ENCODE results near the gene HOXC10. TPM values are rescaled to one million over a fixed set of nuclear protein-coding genes. Genes with fewer than 3 reads are reported as not detected.

HOXC10 gene
- total and polyA plus RNA-seq, 10 of the 15 experiments (the other 5 are each of a cell fraction or from before 2014, with no cell fraction given): 0.59 TPM; not detected in 9

DNA sequence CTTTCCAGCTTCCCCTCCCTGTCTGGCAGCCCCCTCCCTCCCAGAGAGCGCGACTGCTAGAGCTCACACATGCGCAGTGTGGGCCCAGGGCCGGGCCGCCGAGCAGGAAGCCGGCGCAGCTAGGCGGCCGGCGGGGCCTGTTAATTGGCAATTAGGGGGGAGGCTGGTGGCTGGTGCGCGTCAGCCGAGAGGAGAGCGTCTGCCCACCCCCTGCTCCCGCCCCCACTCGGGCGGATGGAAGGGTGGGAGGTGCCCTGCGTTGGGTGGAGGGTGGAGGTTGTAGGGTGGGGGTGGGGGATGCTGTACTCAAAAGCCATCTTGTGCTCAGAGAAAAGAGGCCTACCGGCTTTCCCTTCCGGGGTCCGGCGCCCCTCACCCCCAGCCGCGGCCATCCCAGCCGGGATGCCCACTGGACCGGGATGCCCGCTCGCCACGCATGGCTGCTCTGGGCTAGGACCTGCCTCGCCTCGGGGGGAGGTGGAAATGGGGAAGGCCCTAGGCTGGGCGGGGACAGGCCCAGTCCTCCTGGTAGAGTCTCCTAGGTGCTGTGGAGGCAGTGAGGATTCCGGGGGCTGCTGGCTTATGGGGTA is 33.0 kb downstream of the HOXC10 start (continued):
- TF ChIP-seq BHLHE40 (IDR thresholded peaks at IDR 0.05; ENCODE audit: borderline replicate concordance in 1 of 2, low read depth in 2 of 2, low read length in 1 of 2) (peak; percentile 36 to 73; a peak in 1 of 4 replicates), NR2F1 (conservative IDR thresholded peaks at IDR 0.05) (0 out of 2 replicates have a peak, but pooled peaks have one; percentile 36), ZSCAN29 (IDR thresholded peaks at IDR 0.05) (no peak), YY1 (IDR thresholded peaks at IDR 0.05; ENCODE audit: low read depth, low read length) (peak; percentile 67), EP300 (IDR thresholded peaks at IDR 0.05; ENCODE audit: borderline replicate concordance in 1 of 2, control insufficient read depth in 1 of 2, low read depth in 2 of 2, low read length in 2 of 2) (peak; percentile 36 to 45; a peak in 1 of 4 replicates), POU2F2 (IDR thresholded peaks at IDR 0.05; ENCODE audit: borderline replicate concordance, low read depth, low read length) (peak; percentile 58; the same call in 1 of the 3 replicates), BCL11A (IDR thresholded peaks at IDR 0.05; ENCODE audit: low read depth, low read length) (peak; percentile 87; the same call in 1 of the 2 replicates), POLR2A (IDR thresholded peaks at IDR 0.05; ENCODE audit: low read depth, low read length) (peak; percentile 79), RCOR1 (conservative IDR thresholded peaks at IDR 0.05; ENCODE audit: low read depth, low read length) (0 out of 2 replicates have a peak, but pooled peaks have one; percentile 14), TCF12 (IDR thresholded peaks at IDR 0.05; ENCODE audit: low read depth, low read length) (peak; percentile 17; the same call in 1 of the 2 replicates), SPI1 (IDR thresholded peaks at IDR 0.05; ENCODE audit: borderline replicate concordance, insufficient read depth, low read depth, low read length) (0 out of 2 replicates have a peak, but pooled peaks have one; percentile 4), CREM (IDR thresholded peaks at IDR 0.05; ENCODE audit: low read depth) (peak; percentile 15; the same call in 1 of the 2 replicates), NBN (IDR thresholded peaks at IDR 0.05) (peak; percentile 59; the same call in 1 of the 2 replicates), MEF2B (IDR thresholded peaks at IDR 0.05; ENCODE audit: partially characterized antibody, poor library complexity, severe bottlenecking) (peak; percentile 18), MTA2 (IDR thresholded peaks at IDR 0.05; ENCODE audit: low read depth) (peak; percentile 91), SIX5 (IDR thresholded peaks at IDR 0.05; ENCODE audit: low read depth, low read length, severe bottlenecking) (no peak)
- TF ChIP-seq, protein P1, sequence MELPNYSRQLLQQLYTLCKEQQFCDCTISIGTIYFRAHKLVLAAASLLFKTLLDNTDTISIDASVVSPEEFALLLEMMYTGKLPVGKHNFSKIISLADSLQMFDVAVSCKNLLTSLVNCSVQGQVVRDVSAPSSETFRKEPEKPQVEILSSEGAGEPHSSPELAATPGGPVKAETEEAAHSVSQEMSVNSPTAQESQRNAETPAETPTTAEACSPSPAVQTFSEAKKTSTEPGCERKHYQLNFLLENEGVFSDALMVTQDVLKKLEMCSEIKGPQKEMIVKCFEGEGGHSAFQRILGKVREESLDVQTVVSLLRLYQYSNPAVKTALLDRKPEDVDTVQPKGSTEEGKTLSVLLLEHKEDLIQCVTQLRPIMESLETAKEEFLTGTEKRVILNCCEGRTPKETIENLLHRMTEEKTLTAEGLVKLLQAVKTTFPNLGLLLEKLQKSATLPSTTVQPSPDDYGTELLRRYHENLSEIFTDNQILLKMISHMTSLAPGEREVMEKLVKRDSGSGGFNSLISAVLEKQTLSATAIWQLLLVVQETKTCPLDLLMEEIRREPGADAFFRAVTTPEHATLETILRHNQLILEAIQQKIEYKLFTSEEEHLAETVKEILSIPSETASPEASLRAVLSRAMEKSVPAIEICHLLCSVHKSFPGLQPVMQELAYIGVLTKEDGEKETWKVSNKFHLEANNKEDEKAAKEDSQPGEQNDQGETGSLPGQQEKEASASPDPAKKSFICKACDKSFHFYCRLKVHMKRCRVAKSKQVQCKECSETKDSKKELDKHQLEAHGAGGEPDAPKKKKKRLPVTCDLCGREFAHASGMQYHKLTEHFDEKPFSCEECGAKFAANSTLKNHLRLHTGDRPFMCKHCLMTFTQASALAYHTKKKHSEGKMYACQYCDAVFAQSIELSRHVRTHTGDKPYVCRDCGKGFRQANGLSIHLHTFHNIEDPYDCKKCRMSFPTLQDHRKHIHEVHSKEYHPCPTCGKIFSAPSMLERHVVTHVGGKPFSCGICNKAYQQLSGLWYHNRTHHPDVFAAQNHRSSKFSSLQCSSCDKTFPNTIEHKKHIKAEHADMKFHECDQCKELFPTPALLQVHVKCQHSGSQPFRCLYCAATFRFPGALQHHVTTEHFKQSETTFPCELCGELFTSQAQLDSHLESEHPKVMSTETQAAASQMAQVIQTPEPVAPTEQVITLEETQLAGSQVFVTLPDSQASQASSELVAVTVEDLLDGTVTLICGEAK (IDR thresholded peaks at IDR 0.05; ENCODE audit: borderline replicate concordance): 0 out of 2 replicates have a peak, but pooled peaks have one; percentile 30
- TF ChIP-seq, protein P2, sequence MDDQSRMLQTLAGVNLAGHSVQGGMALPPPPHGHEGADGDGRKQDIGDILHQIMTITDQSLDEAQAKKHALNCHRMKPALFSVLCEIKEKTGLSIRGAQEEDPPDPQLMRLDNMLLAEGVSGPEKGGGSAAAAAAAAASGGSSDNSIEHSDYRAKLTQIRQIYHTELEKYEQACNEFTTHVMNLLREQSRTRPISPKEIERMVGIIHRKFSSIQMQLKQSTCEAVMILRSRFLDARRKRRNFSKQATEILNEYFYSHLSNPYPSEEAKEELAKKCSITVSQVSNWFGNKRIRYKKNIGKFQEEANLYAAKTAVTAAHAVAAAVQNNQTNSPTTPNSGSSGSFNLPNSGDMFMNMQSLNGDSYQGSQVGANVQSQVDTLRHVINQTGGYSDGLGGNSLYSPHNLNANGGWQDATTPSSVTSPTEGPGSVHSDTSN (IDR thresholded peaks at IDR 0.05; ENCODE audit: insufficient replicate concordance, low read depth, low read length): no peak
- TF ChIP-seq, protein P3, sequence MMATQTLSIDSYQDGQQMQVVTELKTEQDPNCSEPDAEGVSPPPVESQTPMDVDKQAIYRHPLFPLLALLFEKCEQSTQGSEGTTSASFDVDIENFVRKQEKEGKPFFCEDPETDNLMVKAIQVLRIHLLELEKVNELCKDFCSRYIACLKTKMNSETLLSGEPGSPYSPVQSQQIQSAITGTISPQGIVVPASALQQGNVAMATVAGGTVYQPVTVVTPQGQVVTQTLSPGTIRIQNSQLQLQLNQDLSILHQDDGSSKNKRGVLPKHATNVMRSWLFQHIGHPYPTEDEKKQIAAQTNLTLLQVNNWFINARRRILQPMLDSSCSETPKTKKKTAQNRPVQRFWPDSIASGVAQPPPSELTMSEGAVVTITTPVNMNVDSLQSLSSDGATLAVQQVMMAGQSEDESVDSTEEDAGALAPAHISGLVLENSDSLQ (IDR thresholded peaks at IDR 0.05): 0 out of 2 replicates have a peak, but pooled peaks have one; percentile 4
- TF ChIP-seq, protein P4, sequence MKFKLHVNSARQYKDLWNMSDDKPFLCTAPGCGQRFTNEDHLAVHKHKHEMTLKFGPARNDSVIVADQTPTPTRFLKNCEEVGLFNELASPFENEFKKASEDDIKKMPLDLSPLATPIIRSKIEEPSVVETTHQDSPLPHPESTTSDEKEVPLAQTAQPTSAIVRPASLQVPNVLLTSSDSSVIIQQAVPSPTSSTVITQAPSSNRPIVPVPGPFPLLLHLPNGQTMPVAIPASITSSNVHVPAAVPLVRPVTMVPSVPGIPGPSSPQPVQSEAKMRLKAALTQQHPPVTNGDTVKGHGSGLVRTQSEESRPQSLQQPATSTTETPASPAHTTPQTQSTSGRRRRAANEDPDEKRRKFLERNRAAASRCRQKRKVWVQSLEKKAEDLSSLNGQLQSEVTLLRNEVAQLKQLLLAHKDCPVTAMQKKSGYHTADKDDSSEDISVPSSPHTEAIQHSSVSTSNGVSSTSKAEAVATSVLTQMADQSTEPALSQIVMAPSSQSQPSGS (IDR thresholded peaks at IDR 0.05; ENCODE audit: low read length): no peak
- TF ChIP-seq, protein P5, sequence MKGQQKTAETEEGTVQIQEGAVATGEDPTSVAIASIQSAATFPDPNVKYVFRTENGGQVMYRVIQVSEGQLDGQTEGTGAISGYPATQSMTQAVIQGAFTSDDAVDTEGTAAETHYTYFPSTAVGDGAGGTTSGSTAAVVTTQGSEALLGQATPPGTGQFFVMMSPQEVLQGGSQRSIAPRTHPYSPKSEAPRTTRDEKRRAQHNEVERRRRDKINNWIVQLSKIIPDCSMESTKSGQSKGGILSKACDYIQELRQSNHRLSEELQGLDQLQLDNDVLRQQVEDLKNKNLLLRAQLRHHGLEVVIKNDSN (IDR thresholded peaks at IDR 0.05; ENCODE audit: borderline replicate concordance, extremely low read length, insufficient read depth, low read depth, low read length): peak; percentile 4
